Lung (tissue), 12 donors: ENCODE results near the gene KBTBD4. TPM values are rescaled to one million over a fixed set of nuclear protein-coding genes. Genes with fewer than 3 reads are reported as not detected.

ENCODE experiments used
- ATAC-seq: fragments of 200-7000 bp; cut with Tn5 transposase; one replicate; pipeline ENCODE4 v1.9.1; 2020; ENCODE audit warnings: moderate number of reproducible peaks; ENCODE audit not compliant: insufficient read depth, low FRiP score
- DNase-seq, 3 donors: peaks; one replicate each; pipeline ENCODE4 v3.0.0-alpha.2; 2013 to 2017
- H3K27ac ChIP-seq, 2 donors: one replicate each; pipeline ENCODE4 v1.5.1; 2013; ENCODE audit warnings: mild to moderate bottlenecking in 2 of 2, moderate library complexity in 2 of 2, control low read depth in 1 of 2, inconsistent platforms in 1 of 2, low read depth in 1 of 2, low read length in 1 of 2
- H3K27me3 ChIP-seq, 3 donors: one replicate each; pipeline ENCODE4 v1.5.1; 2013; ENCODE audit warnings: low read length in 2 of 3; ENCODE audit not compliant: control insufficient read depth in 3 of 3, insufficient read depth in 3 of 3
- H3K36me3 ChIP-seq, 4 donors: one replicate each; pipeline ENCODE4 v1.5.1; 2013; ENCODE audit warnings: low read length in 4 of 4, mild to moderate bottlenecking in 1 of 4, moderate library complexity in 1 of 4; ENCODE audit not compliant: control insufficient read depth in 4 of 4, insufficient read depth in 4 of 4
- H3K4me1 ChIP-seq, 5 donors: one replicate each; pipeline ENCODE4 v1.5.1; 2013; ENCODE audit warnings: low read length in 5 of 5, mild to moderate bottlenecking in 2 of 5, moderate library complexity in 1 of 5; ENCODE audit not compliant: control insufficient read depth in 5 of 5, insufficient read depth in 5 of 5
- H3K4me3 ChIP-seq: one replicate; pipeline ENCODE4 v1.5.1; 2013; ENCODE audit warnings: mild to moderate bottlenecking, control low read depth, moderate library complexity
- H3K9ac ChIP-seq, 2 donors: one replicate each; pipeline ENCODE4 v1.5.1; 2013; ENCODE audit warnings: low read length in 2 of 2, control low read depth in 1 of 2; ENCODE audit not compliant: insufficient read depth in 1 of 2
- H3K9me3 ChIP-seq, 4 donors: one replicate each; pipeline ENCODE4 v1.5.1; 2013; ENCODE audit warnings: low read length in 3 of 4, mild to moderate bottlenecking in 1 of 4, moderate library complexity in 1 of 4; ENCODE audit not compliant: control insufficient read depth in 4 of 4, insufficient read depth in 3 of 4
- CTCF ChIP-seq: IDR thresholded peaks from 2 replicates; pipeline ENCODE4 v1.5.1; 2012; ENCODE audit warnings: mild to moderate bottlenecking; ENCODE audit errors: control extremely low read depth, extremely low read depth
- WGBS, 2 donors: extraction: QIAGEN DNeasy Blood & Tissue Kit; methylation state at CpG; one replicate each; pipeline ENCODE4 v1.1.7; 2013; 5-methylcytosine and 5-hydroxymethylcytosine counted together
- polyA plus RNA-seq, 2 donors: library from polyadenylated mRNA; stranded (reverse); fragments of 200-250 nt; gene quantifications; one replicate each; pipeline ENCODE4 v1.2.1, GENCODE V29; 2013
- total RNA-seq, 2 donors: library from RNA; depleted of rRNA in 1 of 2; stranded (reverse); fragments of >200 nt in 1 of 2; gene quantifications; one replicate each; pipeline ENCODE4 v1.2.1, GENCODE V29; 2014 to 2021
- donor health status: control.
- donor health status: control.
- donor health status: Bipolar disorder and iron deficiency.
- donor health status: healthy.
- donor health status: DM: yes; HTN: yes; CAD: no.

The KBTBD4 gene
- total and polyA plus RNA-seq, 4 donors: 5.8 to 17.1 (median 15.9) TPM

GRCh38 chr11:47583844-47584243, 5.1 kb upstream of the KBTBD4 start:
- Histone ChIP-seq H3K27ac (no peak overlapping the region), H3K9me3 (no peaks in the 10 kb centered on the region), H3K4me3 (no peak overlapping the region), H3K36me3 (peaks cover 31 to 44% (median 34%) of the 10 kb centered on the region in 4 donors), H3K27me3 (no peaks in the 10 kb centered on the region), H3K4me1 (peaks cover 0 to 21% (median 10%) of the 10 kb centered on the region in 5 donors), H3K9ac (no peak overlapping the region)
- ATAC-seq (no peak), DNase-seq (no peak)
- 92% methylated on average over 5 of the region's 5 CpGs for WGBS, 2 donors
- TF ChIP-seq CTCF: no peak

- H3K4me3 ChIP-seq: peak overlapping the region; percentile 96
- peak overlapping the region in 1 of 2 donors; percentile 21 for H3K27ac ChIP-seq
- no peak for DNase-seq
- peaks cover 14 to 47% (median 30%) of the 10 kb centered on the region in 4 donors for H3K36me3 ChIP-seq
- WGBS, 2 donors: 79 to 86% methylated on average over 13 of the region's 13 CpGs
- no peak for TF ChIP-seq CTCF
- H3K9me3 ChIP-seq: peaks cover 0 to 2% (median 0%) of the 10 kb centered on the region in 4 donors
- no peaks in the 10 kb centered on the region for H3K27me3 ChIP-seq
- no peak for ATAC-seq
- H3K4me1 ChIP-seq: peaks cover 8 to 21% (median 10%) of the 10 kb centered on the region in 5 donors
- H3K9ac ChIP-seq: no peak overlapping the region
Observed at GRCh38 chr11:47577460-47578041, 1.2 kb downstream of the KBTBD4 start.

- no peak overlapping the region for H3K9ac ChIP-seq
- H3K4me3 ChIP-seq: no peak overlapping the region
- no peak for ATAC-seq
- no peak overlapping the region for H3K27ac ChIP-seq
- peaks cover 0 to 36% (median 24%) of the 10 kb centered on the region in 4 donors for H3K36me3 ChIP-seq
- H3K27me3 ChIP-seq: no peaks in the 10 kb centered on the region
- WGBS, 2 donors: 92 to 96% methylated on average over 11 of the region's 11 CpGs
- peaks cover 0 to 22% (median 9%) of the 10 kb centered on the region in 5 donors for H3K4me1 ChIP-seq
- no peak for TF ChIP-seq CTCF
- H3K9me3 ChIP-seq: peaks cover 0 to 2% (median 0%) of the 10 kb centered on the region in 4 donors
- DNase-seq: no peak
Observed at GRCh38 chr11:47573321-47573720, 5.4 kb downstream of the KBTBD4 start.
